GM21619 (cell line): ENCODE results near the gene SRSF8.

Experiments
- ATAC-seq: cut with Tn5 transposase; IDR thresholded peaks from one replicate; pipeline ENCODE4 v1.9.1; 2021; ENCODE audit not compliant: unreplicated experiment

Gene SRSF8

GRCh38 chr11:95067841-95068219 is 1.1 kb downstream of the SRSF8 start:
- no peak for ATAC-seq

GRCh38 chr11:95068549-95068948 is 1.8 kb downstream of the SRSF8 start:
- ATAC-seq = peak; percentile 67

GRCh38 chr11:95070471-95070870 is 3.8 kb downstream of the SRSF8 start:
- no peak for ATAC-seq

GRCh38 chr11:95072948-95073347 is 6.2 kb downstream of the SRSF8 start:
- no peak for ATAC-seq

- ATAC-seq = no peak
Observed at GRCh38 chr11:95074792-95075563, 8.3 kb downstream of the SRSF8 start.

- peak; percentile 62 for ATAC-seq
Observed at GRCh38 chr11:95076416-95076815, 9.7 kb downstream of the SRSF8 start.

- ATAC-seq = no peak
Observed at GRCh38 chr11:95076981-95077380, 10.3 kb downstream of the SRSF8 start.

GRCh38 chr11:95078526-95078925 is 11.8 kb downstream of the SRSF8 start:
- no peak for ATAC-seq

GRCh38 chr11:95081010-95081409 is 14.3 kb downstream of the SRSF8 start:
- no peak for ATAC-seq

GRCh38 chr11:95081412-95081811 is 14.7 kb downstream of the SRSF8 start:
- ATAC-seq = no peak

- ATAC-seq = no peak
Observed at GRCh38 chr11:95082576-95083001, 15.9 kb downstream of the SRSF8 start.

- ATAC-seq = peak; percentile 43
Observed at GRCh38 chr11:95084509-95084908, 17.8 kb downstream of the SRSF8 start.

- ATAC-seq = no peak
Observed at GRCh38 chr11:95085117-95085816, 18.5 kb downstream of the SRSF8 start.

- ATAC-seq = no peak
Observed at GRCh38 chr11:95086151-95086550, 19.4 kb downstream of the SRSF8 start.

- no peak for ATAC-seq
Observed at GRCh38 chr11:95086836-95087570, 20.3 kb downstream of the SRSF8 start.

GRCh38 chr11:95088946-95089619 is 22.4 kb downstream of the SRSF8 start:
- ATAC-seq = peak; percentile 42

GRCh38 chr11:95089620-95090542 is 23.2 kb downstream of the SRSF8 start, which contains the start of gene ENDOD1:
TSS of gene ENDOD1 (plus strand) at chr11:95089846. CDS start at chr11:95089928, 82 bp downstream.
- peak; percentile 81 for ATAC-seq

GRCh38 chr11:95091663-95092180 is 25.0 kb downstream of the SRSF8 start:
- no peak for ATAC-seq

- no peak for ATAC-seq
Observed at GRCh38 chr11:95092549-95093324, 26.0 kb downstream of the SRSF8 start.
